Spinal cord (tissue), 10 donors: ENCODE measurements around the gene CTDSPL2. TPM values are rescaled to one million over a fixed set of nuclear protein-coding genes. Genes with fewer than 3 reads are reported as not detected.
"Not testable (repeated sequence)": the region's sequence is repeated elsewhere in the genome, so short reads cannot be mapped to it uniquely, and the experiment has no call there.

Experiments
- DNase-seq, 6 donors: peaks; one replicate each; pipeline versions ENCODE4 v3.0.0 to v3.0.0-alpha.2; 2013 to 2015; ENCODE audit warnings: low spot score in 6 of 6, low read depth in 4 of 6
- H3K27ac ChIP-seq: one replicate; pipeline ENCODE4 v1.5.1; 2013; ENCODE audit warnings: low read depth, low read length, control low read depth
- H3K27me3 ChIP-seq: one replicate; pipeline ENCODE4 v1.6.1; 2013; ENCODE audit warnings: low read length; ENCODE audit not compliant: control insufficient read depth, insufficient read depth
- H3K36me3 ChIP-seq: one replicate; pipeline ENCODE4 v1.6.1; 2013; ENCODE audit warnings: low read length; ENCODE audit not compliant: control insufficient read depth, insufficient read depth
- H3K4me1 ChIP-seq: one replicate; pipeline ENCODE4 v1.6.1; 2013; ENCODE audit warnings: low read length; ENCODE audit not compliant: control insufficient read depth, insufficient read depth
- H3K4me3 ChIP-seq: one replicate; pipeline ENCODE4 v1.5.1; 2013; ENCODE audit warnings: low read depth, low read length, control low read depth
- H3K9me3 ChIP-seq: one replicate; pipeline ENCODE4 v1.6.1; 2013; ENCODE audit warnings: low read length; ENCODE audit not compliant: control insufficient read depth, insufficient read depth
- whole genome bisulfite sequencing: methylation state at CpG from one replicate; pipeline ENCODE4 v1.1.5; 2013; ENCODE audit warnings: missing lambda C conversion rate; ENCODE audit not compliant: insufficient coverage; 5-methylcytosine and 5-hydroxymethylcytosine counted together
- polyA plus RNA-seq, 2 donors: library from polyadenylated mRNA; unstranded; fragments of 120-200 nt; gene quantifications; one replicate each; pipeline ENCODE4 v1.2.1, GENCODE V29; 2013; ENCODE audit not compliant: insufficient read length in 2 of 2
- total RNA-seq, 2 donors: library from RNA; depleted of rRNA in 1 of 2; stranded (reverse); fragments of 120-200 nt in 1 of 2; fragments of >200 nt in 1 of 2; gene quantifications; one replicate each; pipeline versions ENCODE4 v1.2.3 to v1.2.4, GENCODE V29; 2013 to 2014
- donor health status: healthy.

CTDSPL2 gene
- total and polyA plus RNA-seq, 4 donors, result 29.7 to 123 (median 63.8) TPM

GRCh38 chr15:44501768-44502366 lies 74.4 kb downstream of the CTDSPL2 start:
- Histone ChIP-seq H3K27me3 (no peaks in the 10 kb centered on the region), H3K4me3 (no peak overlapping the region), H3K9me3 (no peaks in the 10 kb centered on the region), H3K36me3 (peaks cover 31% of the 10 kb centered on the region), H3K4me1 (no peaks in the 10 kb centered on the region), H3K27ac (no peak overlapping the region)
- WGBS, result no CpG with 5 or more reads among the region's 3 CpGs
- DNase-seq, result peak in 5 of 6 donors; percentile 12 to 85 (median 26)

- H3K9me3 ChIP-seq, result no peaks in the 10 kb centered on the region
- H3K27me3 ChIP-seq, result no peaks in the 10 kb centered on the region
- H3K36me3 ChIP-seq, result peaks cover 30% of the 10 kb centered on the region
- no peak for DNase-seq
- no peak overlapping the region for H3K4me3 ChIP-seq
- no peak overlapping the region for H3K27ac ChIP-seq
- no peaks in the 10 kb centered on the region for H3K4me1 ChIP-seq
Observed at GRCh38 chr15:44516436-44516835, 89.0 kb downstream of the CTDSPL2 start.

GRCh38 chr15:44519537-44519936 lies 92.1 kb downstream of the CTDSPL2 start:
- Histone ChIP-seq H3K27ac (no peak overlapping the region), H3K9me3 (no peaks in the 10 kb centered on the region), H3K36me3 (peaks cover 36% of the 10 kb centered on the region), H3K4me3 (no peak overlapping the region), H3K4me1 (no peaks in the 10 kb centered on the region), H3K27me3 (no peaks in the 10 kb centered on the region)
- DNase-seq, result no peak
- WGBS, result no CpG with 5 or more reads among the region's 6 CpGs

- H3K4me3 ChIP-seq, result no peak overlapping the region
- no peaks in the 10 kb centered on the region for H3K4me1 ChIP-seq
- DNase-seq, result no peak
- H3K9me3 ChIP-seq, result no peaks in the 10 kb centered on the region
- H3K36me3 ChIP-seq, result peaks cover 21% of the 10 kb centered on the region
- H3K27ac ChIP-seq, result no peak overlapping the region
- no peaks in the 10 kb centered on the region for H3K27me3 ChIP-seq
- no CpG with 5 or more reads among the region's 1 CpG for WGBS
Observed at GRCh38 chr15:44525018-44525417, 97.6 kb downstream of the CTDSPL2 start.

- DNase-seq, result no peak
- H3K36me3 ChIP-seq, result peaks cover 9% of the 10 kb centered on the region
- 25% methylated on average over 1 of the region's 2 CpGs for WGBS
- no peaks in the 10 kb centered on the region for H3K9me3 ChIP-seq
- no peak overlapping the region for H3K27ac ChIP-seq
- no peaks in the 10 kb centered on the region for H3K27me3 ChIP-seq
- H3K4me1 ChIP-seq, result no peaks in the 10 kb centered on the region
- H3K4me3 ChIP-seq, result no peak overlapping the region
Observed at GRCh38 chr15:44527241-44527640, 99.8 kb downstream of the CTDSPL2 start.

GRCh38 chr15:44529864-44530604 lies 102.6 kb downstream of the CTDSPL2 start:
- DNase-seq, result no peak
- Histone ChIP-seq H3K9me3 (no peaks in the 10 kb centered on the region), H3K4me1 (peaks cover under 1% of the 10 kb centered on the region), H3K4me3 (no peak overlapping the region), H3K36me3 (peaks cover 5% of the 10 kb centered on the region), H3K27me3 (no peaks in the 10 kb centered on the region), H3K27ac (no peak overlapping the region)
- WGBS, result 84% methylated on average over 5 of the region's 10 CpGs

- WGBS, result 100% methylated on average over 1 of the region's 3 CpGs
- no peak overlapping the region for H3K27ac ChIP-seq
- H3K4me1 ChIP-seq, result peaks cover 7% of the 10 kb centered on the region
- H3K4me3 ChIP-seq, result no peak overlapping the region
- peaks cover 5% of the 10 kb centered on the region for H3K36me3 ChIP-seq
- H3K9me3 ChIP-seq, result no peaks in the 10 kb centered on the region
- H3K27me3 ChIP-seq, result no peaks in the 10 kb centered on the region
- no peak for DNase-seq
Observed at GRCh38 chr15:44530653-44531052, 103.2 kb downstream of the CTDSPL2 start.

- H3K36me3 ChIP-seq, DNase-seq, H3K4me3 ChIP-seq, H3K27ac ChIP-seq, H3K27me3 ChIP-seq, H3K9me3 ChIP-seq: not testable (repeated sequence)
- H3K4me1 ChIP-seq, result peaks cover 13% of the 10 kb centered on the region
- WGBS, result 100% methylated on average over 5 of the region's 5 CpGs
Observed at GRCh38 chr15:44532275-44532674, 104.8 kb downstream of the CTDSPL2 start.

GRCh38 chr15:44532689-44533088 lies 105.3 kb downstream of the CTDSPL2 start:
- DNase-seq, result no peak
- Histone ChIP-seq H3K27ac (no peak overlapping the region), H3K4me1 (peaks cover 13% of the 10 kb centered on the region), H3K4me3 (no peak overlapping the region), H3K36me3 (peaks cover 5% of the 10 kb centered on the region), H3K27me3 (no peaks in the 10 kb centered on the region), H3K9me3 (no peaks in the 10 kb centered on the region)
- WGBS, result 97% methylated on average over 3 of the region's 3 CpGs

GRCh38 chr15:44535092-44535491 lies 107.7 kb downstream of the CTDSPL2 start:
- no peak for DNase-seq
- WGBS, result 100% methylated on average over 5 of the region's 8 CpGs
- Histone ChIP-seq H3K36me3 (peaks cover 11% of the 10 kb centered on the region), H3K27me3 (no peaks in the 10 kb centered on the region), H3K27ac (no peak overlapping the region), H3K4me1 (peaks cover 13% of the 10 kb centered on the region), H3K9me3 (no peaks in the 10 kb centered on the region), H3K4me3 (no peak overlapping the region)
